CD4-positive, alpha-beta T cell treated with Interferon gamma for 1 hour (primary cell): Measurements from ENCODE around the gene CYP46A1.

ENCODE experiments used
- DNase-seq: peaks from one replicate; pipeline ENCODE4 v3.0.0-alpha.2; 2020

CYP46A1 gene

DNA sequence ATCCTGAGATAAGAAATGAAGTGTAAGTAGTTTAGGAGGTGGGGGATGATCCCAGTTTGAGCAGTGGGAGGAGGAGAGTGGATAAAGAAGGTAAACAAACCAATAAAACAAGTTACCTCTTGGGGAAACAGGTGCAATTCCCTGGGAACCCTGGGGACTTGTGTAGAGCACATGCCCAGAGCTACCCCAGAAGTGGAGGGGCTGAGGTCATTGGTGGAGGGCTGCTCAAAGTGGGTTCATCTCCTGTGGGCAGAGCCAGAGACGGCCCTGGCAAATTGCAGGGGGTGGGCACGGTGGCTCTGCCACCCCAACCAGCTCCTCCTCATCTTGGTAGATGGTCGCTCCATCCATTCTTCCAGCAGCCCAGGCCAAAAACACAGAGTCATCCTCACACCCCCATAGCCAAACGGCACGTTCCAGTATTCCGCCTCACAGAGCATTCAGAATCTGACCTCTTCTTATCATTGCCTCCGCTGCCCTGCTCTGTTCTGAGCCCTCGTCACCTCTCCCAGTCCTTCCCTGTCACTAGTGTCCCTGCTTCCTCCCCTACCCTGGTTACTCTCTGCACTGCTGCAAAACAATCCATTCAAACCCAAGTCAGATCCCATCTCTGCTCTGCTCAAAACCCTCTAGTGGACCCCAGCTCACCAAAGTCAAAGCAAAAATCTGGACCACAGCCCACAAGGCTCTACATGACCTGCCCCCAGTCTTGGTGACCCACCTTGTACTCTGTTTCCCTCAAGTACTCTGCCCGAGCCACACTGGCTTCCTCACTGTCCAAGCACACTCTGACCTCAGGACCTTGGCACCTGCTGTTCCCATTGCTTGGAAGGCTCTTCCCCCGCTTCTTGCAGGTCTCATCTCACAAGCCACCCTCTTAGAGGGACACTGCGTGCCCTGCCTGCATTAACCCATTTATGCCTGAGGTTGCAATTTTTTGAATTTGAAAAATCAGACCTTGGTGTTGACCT lies 5.5 kb downstream of the CYP46A1 start:
- no peak for DNase-seq

DNA sequence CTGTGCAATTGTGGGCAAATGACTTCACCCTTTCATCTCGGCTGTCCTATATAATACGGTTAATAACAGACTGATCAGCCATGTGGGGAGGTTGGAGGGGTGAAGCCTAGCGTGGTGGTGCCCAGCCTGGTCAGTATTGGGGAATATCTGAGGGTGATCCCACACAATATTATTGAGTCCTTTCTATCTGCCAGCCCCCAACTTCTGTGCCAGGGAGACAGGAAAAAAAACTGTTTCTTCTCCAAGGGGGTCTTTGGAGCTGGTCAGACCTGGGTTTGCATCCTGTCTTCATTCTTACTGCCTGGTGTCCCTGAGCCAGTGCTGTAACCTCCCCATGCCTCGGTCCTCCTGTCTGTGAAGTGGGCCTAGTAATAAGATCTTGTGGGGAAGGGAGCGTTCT lies 6.5 kb downstream of the CYP46A1 start:
- no peak for DNase-seq

DNA sequence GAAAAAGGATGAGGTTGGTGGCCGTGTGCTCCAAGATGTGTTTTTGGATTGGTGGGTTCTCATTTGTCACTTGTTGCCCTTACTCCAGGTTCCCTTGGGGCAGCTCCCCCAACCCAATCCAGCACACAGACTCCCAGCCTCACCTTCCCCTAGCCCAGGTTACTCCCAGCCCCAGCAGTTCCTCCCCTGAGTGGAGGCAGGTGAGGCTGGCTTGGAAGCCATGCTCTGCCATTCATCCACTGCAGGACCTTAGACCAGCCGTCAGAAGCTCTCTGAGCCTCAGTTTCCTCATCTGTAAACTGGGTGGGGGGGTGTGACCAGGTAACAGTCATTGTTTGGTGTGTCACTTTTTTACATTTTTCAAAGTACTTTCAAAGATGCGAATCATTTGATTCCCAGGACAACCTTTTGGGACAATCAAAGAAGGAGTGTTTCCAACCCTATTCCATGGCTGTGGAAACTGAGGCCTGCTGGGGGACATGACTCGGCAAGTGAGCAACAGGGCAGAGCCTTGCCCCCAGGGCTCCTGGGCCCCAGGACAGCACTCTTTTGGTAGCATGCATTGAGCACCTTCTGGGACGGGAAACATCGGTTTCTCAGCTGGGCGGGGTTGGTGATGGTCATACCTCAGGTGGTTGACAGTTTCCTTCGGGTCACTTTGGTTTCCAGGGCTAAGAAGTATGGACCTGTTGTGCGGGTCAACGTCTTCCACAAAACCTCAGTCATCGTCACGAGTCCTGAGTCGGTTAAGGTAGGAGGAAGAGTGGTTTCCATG lies 7.2 kb downstream of the CYP46A1 start:
- DNase-seq: no peak

DNA sequence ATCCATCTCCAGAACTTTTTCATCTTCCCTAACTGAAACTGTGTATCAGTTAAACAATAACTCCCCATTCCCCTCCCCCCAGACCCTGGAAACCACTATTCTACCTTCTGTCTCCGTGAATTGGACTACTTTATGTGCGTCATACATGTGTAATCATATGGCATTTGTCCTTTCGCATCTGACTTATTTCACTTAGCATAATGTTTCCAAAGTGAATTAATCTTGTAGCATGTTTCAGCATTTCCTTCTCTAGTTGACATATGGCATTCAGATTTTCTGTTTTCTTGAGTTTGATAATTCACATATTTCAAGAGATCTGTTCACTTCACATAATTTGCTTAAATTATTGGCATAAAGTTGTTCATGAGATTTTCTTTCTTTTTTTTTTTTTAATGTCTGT lies 9.8 kb downstream of the CYP46A1 start:
- no peak for DNase-seq

DNA sequence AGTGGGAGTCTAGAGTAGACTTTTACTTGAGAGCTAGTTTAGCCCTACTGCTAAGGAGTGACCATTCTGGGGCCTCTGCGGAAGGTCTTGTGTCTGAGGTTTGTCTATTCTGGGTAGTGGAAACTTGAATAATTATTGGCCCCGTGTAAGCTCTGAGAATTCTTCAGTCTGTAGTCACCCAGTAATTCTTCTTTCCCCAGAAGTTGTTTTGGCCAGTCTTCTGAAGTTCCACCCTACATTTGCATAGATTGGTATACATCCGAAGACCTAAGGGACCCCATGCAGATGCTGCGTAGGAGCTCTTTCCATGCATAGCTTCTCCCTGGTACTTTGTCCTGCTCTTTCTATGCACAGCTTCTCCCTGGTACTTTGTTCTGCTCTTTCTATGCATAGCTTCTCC lies 12.8 kb downstream of the CYP46A1 start:
- DNase-seq: no peak

DNA sequence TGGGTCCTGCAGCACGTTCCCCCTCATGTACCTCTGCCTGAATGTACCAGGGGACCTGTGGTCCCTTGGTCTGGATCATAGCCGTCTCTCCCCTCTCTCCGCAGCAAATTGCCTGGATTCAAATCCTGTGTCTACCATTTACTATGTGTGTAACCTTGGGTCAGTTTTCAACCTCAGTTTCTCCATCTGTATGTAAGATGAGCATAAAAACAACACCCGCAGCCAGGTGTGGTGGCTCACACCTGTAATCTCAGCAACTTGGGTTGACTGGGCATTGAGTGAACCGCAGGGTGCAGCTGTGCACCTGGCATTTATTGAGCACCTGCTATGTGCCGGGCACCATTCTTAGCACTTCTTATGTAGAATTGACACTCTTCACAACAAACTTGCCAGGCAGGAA lies 14.1 kb downstream of the CYP46A1 start:
- DNase-seq: no peak

DNA sequence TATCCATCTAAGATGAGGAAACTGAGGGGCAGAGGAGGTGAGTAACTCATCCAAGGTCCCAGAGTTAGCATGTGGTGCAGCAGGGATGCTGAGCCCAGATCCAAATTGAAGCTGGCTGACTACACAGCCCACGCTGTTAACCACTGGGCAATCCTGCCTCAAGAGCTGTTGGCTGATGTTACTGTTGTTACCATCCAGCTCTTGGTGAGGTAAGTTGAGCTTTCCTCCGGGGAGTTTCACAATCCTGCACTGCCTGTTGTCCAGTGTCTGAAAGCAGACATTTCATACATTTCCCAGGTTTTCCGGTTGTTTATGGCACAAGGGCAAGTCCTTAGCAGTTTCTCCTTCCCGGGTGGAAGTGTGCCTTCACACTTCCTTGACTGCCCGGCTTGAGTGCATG lies 14.5 kb downstream of the CYP46A1 start:
- no peak for DNase-seq

DNA sequence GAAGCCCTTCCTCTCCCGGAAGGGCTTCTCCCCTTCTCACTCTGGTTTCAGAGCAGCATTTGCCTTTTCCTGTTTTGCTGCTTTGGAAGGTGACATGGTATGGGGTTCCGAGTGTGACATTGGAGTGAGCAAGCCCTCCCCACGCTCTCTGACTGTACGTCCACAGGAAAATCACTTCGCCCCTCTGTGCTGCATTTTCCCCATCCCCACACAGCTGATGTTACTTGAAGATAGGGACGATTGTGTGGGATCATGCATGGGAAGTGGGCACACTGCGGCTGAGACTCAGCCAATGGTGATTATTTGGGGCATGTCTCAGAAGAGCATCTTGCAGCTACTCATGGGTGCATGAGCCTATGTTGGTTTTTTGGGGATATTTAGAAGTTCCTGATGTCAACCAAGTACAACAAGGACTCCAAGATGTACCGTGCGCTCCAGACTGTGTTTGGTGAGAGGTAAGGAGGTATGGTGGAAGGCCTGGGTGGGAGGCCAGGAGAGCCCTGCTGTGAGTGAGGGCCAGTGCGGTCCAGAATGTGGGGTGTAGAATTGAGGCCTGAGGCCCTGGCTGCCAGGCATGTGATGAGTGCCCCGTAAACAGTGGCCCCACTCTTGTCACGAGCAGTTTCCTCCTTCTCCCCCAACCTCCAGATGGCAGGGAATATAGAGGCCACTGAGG lies 15.1 kb downstream of the CYP46A1 start:
- no peak for DNase-seq

DNA sequence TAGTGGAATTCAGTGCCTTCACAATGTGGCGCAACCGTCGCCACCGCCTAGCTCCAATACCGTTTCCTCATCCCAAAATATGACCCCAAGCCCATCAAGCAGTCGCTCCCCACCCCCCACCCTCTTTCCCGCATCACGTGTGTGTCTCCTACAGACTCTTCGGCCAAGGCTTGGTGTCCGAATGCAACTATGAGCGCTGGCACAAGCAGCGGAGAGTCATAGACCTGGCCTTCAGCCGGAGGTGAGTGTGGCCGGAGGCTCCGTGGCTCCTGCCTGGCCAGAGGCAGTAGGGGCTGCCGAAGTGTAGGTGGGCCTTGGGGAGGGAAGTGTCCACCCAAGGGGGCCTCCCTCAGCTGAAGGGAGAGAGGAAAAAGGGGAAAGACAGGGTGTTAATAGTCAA lies 15.8 kb downstream of the CYP46A1 start:
- no peak for DNase-seq

DNA sequence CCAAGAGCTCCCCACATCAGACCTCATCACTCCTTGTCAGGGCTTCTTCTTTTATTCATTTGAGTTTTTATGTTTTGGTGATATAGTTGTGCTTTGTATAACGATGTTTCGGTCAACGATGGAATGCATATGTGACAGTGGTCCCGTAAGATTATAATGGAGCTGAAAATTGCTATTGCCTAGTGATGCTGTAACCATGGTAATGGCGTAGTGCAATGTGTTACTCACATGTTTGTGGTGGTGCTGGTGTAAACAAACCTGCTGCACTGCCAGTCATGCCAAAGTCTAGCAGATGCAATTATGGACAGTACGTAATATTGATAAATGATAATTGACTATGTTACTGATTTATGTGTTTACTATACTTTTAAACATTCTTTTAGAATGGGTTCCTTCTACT lies 16.3 kb downstream of the CYP46A1 start:
- no peak for DNase-seq

DNA sequence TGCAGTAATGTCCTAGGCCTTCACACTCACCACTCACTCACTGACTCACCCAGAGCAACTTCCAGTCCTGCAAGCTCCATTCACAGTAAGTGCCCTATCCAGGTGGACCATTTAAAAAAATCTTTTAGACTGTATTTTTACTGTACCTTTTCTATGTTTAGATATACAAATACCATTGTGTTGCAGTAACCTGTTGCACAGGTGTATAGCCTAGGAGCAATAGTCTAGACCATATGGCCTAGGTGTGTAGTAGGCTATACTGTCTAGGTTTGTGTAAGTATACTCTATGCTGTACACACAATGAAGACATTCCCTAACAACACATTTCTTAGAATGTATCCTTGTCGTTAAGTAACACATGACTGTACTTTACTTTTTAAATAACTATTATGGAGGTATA lies 17.2 kb downstream of the CYP46A1 start:
- DNase-seq: no peak

DNA sequence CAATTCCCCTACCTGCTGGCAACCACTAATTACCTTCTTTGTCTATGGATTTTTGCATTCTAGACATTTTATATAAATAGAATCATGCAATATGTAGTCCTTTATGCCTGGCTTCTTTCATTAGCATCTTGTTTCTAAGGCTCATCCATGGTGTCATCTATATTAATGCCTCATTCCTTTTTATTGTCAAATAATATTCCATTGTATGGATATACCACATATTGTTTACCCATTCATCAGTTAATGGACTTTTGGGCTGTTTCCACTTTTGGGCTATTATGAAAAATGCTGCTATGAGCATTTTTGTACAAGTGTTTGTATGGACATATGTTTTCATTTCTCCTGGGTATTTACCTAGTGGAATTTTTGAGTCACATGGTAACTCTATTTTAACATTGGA lies 18.0 kb downstream of the CYP46A1 start:
- DNase-seq: no peak

DNA sequence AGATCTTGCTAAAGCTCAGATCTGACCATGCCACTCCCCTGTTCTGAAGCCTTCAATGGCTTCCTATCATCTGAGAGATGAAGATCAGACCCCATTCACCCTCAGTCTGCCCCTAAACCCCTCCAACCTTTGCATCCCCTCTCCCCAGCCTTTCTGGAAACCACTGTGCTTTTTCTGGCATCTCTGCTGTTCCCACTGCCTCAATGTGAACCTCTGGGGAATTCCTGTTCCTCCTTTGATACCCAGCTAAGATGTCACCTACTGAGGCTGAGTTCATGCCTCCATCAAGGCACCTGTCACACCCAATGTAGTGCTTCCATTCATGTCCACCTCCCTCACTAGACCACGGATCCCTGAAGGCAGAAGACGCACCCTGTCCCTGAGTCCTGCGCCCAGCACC lies 19.3 kb downstream of the CYP46A1 start:
- no peak for DNase-seq

DNA sequence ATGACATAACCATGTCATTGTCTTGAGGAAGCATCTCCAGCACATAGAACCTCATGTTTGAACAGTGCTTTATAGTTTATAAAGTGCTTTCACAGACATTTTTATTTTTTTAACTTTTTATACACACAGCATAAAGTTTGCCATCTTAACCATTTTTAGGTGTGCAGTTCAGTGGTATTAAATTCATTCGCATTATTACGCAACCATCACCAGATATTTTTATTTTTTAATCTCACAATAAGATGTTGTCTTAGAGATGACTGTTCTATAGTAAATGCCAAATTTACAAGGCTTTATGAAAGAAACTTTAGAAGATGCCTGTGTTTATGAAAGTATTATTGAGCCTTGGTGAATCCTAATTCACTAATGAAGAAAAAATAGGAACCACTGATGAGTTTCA lies 19.9 kb downstream of the CYP46A1 start:
- no peak for DNase-seq

DNA sequence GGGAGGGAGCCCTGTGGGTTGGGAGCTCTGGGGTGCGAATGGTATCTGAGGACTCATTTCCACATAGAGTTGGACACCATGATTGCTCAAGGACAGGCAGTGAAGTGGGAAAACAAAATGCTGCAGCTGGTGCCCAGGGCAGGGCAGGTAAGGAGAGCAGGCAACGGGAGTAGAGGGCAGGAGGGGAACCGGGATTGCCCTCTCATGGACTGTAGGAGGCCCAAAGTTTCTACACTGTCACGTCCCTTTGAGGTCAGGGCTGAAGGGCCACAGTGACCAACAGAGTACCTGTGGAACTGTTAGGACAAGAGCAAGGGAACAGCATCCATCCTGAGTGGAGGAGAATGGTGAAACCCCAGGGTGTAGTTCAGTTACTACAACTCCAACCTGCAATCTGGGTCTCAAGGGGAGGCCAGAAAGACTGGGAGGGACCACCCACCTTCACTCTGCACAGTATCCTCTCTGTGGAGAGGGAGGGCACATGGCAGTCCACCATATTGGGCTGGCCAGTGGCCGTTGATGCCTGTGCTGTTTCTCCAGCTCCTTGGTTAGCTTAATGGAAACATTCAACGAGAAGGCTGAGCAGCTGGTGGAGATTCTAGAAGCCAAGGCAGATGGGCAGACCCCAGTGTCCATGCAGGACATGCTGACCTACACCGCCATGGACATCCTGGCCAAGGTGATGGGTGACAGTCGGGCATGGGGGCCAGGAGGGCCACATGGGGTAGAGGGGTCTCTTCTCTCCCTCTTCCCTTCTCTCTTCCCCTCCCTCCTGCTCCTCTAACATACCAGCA lies 22.2 kb downstream of the CYP46A1 start:
- no peak for DNase-seq

DNA sequence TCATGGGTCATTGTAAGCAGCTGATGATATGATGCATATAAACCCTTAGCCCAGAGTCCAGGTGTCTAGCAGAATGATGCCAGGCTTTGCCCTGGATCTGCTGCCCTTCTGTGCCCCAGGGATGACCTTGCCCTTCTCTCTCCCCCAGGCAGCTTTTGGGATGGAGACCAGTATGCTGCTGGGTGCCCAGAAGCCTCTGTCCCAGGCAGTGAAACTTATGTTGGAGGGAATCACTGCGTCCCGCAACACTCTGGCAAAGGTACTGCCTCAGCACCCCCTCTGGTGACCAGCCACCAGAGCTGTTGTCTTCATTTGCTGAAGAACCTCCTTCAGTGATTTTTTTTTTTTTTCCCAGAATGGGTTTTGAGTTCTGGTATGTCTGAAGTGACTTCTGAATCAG lies 23.3 kb downstream of the CYP46A1 start:
- DNase-seq: no peak

DNA sequence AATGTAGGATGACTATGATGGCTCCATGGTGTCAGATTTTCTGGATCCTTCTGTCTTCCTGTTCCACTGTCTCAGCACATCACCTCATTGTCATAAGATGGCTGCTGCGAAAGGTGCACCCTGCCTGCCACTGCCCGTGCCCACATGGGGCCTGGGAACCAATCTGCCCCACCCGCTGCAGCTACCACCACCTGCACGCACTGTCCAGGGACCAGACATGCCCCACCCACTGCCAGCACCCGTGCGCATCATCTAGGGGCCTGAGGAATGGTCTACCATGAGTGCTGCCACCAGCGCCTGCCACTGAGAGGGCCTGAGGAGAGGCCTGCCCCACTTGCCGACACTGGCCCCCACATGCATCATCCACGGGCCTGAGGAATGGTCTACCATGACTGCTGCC lies 23.8 kb downstream of the CYP46A1 start:
- no peak for DNase-seq

DNA sequence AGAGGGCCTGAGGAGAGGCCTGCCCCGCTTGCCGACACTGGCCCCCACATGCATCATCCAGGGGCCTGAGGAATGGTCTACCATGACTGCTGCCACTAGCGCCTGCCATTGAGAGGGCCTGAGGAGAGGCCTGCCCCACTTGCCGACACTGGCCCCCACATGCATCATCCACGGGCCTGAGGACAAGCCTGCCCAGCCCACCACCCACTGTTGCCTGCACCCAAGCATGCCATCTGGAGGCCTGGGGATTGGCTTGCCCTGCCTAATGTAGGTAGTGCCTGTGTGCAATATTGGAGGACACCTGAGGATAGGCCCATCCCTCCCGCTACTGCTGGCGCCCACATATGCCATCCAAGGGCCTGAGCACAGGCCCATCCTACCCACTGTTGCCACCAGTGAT lies 24.4 kb downstream of the CYP46A1 start:
- DNase-seq: no peak

DNA sequence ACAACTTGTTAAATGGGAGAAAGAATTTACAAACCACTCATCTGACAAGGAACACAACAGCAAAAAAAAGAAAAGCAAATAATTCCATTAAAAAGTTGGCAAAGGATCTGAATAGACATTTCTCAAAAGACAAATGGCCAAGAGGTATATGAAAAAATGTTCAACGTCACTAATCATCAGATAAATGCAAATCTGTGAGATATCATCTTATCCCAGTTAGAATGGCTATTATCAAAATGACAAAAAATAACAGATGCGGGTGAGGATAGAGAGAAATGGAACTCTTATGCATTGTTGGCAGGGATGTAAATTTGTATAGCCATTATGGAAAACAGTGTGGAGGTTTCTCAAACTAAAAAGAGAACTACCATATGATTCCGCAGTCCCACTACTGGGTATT lies 29.9 kb downstream of the CYP46A1 start:
- no peak for DNase-seq

DNA sequence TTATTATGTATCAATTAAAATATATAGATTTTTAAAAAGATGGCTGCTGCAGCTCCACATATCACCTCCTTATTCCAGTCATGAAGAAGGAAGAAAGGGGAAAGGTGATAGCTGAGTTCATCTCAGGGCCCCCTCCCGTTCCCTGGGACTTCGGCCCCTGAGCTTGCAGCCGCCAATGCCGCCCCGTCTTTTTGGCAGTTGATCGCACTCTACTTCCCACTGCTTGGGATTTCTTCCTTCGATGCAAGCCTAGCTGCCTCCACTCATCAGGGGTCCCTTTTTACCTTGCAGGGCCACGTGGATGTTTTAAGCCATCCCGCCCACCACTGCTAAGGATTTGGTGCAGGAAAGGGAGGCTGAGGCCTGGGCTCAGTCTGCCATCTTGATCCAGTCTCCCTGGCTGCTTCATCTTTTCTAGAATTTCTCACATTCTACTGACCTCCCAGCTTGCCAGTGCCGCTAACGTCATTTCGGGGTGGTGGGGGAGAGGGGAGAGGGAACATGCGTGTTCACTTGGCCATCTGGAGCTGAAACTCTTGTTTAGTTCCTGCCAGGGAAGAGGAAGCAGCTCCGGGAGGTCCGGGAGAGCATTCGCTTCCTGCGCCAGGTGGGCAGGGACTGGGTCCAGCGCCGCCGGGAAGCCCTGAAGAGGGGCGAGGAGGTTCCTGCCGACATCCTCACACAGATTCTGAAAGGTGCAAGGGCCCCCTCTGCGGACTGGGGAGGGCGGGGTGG lies 31.3 kb downstream of the CYP46A1 start:
- DNase-seq: no peak

DNA sequence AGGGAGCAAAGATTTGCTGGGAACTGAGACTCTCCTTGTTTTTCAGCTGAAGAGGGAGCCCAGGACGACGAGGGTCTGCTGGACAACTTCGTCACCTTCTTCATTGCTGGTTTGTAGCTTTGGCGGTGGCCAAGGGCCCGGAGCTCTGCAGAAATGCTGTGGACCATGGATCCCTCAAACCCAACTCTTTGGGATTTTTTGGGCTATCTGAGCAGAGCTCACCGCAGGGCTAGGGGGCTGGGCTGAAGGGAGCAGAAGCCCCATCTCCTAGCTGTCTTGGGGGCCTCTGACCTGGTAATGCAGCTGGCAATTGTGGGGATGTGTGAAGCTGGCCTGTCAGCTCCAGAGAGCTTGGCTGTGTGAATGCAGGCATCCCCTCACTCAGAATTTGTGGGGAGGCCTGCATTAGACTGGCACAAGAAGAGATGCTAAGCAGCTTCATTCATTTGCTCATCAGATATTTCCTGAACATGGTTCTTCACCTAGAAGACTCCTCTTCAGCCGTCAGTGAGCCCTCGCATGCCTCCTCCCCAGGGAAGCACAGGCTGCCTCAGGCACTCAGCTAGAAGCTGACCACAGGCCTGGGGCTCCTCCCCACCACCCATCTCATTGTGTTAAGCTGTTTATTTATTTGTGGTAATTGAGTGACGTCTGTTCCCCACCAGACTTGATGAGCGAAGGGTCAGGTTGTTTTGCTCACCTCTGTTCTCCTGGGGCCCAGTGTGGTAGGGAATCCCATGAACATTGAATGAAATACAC lies 32.2 kb downstream of the CYP46A1 start:
- DNase-seq: no peak
